Astrocyte (in vitro differentiated cells and primary cell): ENCODE results near the gene HTR3B.

Source experiments
- CTCF ChIP-seq: IDR thresholded peaks from 2 replicates; pipeline ENCODE4 v1.5.1; 2011; ENCODE audit warnings: low read depth, mild to moderate bottlenecking, inconsistent platforms, low read length, moderate library complexity; ENCODE audit not compliant: insufficient read depth
- EZH2 ChIP-seq: IDR thresholded peaks from 2 replicates; pipeline ENCODE4 v1.6.1; 2012; ENCODE audit warnings: mild to moderate bottlenecking, low read length, inconsistent platforms; ENCODE audit not compliant: insufficient read depth

DNA sequence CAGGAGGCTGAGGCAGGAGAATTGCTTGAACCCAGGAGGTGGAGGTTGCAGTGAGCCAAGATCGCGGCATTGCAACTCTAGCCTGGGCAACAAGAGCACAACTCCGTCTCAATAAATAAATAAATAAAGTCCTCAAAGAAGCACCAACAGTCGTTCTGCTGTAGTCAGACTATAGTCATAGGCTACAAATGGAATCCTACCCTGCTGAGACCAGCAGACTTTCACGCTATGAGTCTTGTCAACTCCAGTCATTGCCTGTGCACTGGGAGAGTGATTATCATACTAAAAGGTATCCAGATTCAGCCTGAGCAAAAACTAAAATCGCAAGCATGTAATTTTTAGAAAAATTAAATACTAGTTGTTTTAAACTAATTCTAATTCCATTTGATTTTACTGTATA lies 48.8 kb upstream of the HTR3B start:
- TF ChIP-seq CTCF (no peak), EZH2 (no peak)
